ENCODE results near the gene ANAPC13.
A peak's percentile ranks its signal among the peaks of the same experiment; 100 is the strongest.

Gene ANAPC13, protein sequence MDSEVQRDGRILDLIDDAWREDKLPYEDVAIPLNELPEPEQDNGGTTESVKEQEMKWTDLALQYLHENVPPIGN

GRCh38 chr3:134485718-134486576 lies at the start of gene ANAPC13, which contains the start of gene CEP63:
Gene ANAPC13, minus strand, starts transcription at chr3:134485985. Its CDS starts 3,081 bp downstream, at chr3:134482904.
Gene CEP63, plus strand, starts transcription at chr3:134486057. Its CDS starts 9,264 bp downstream, at chr3:134495321.
- peak; percentile 97 for DNase-seq

GRCh38 chr3:134535186-134535970 lies 49.6 kb upstream of the ANAPC13 start:
- DNase-seq, result no peak

GRCh38 chr3:134533493-134533892 lies 47.7 kb upstream of the ANAPC13 start:
- no peak for DNase-seq

DNA sequence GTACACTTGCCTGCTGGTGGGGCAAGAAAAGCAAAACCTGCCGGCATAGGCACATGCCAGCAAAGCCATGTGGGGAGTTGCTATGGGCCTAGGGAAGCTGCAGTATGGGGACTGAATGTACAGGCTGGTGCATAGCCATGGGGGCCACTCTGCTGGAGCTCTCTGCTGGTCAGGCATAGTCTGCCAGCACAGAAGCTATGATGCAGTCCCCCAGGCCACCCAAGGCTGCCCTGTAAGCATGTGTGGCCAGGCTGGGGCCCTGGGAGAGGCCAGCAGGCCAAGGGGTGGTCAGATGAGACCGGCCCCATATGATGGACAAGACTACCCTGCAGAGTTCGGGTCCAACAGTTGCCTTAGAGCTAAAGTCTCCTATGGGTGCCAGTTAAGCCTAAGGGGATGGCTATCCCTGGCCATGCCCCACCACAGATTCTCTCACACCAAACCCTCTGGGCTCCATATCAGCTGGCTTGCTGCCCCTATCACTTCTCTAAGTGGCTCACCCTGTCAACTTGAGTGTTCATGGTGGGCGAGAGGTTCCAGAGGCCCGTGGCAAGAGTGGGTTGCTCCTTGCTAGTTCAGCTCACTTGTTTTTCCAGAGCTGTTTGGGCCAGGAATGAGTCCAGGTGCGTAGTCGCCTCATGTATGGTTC lies 41.9 kb upstream of the ANAPC13 start:
- no peak for DNase-seq

GRCh38 chr3:134527037-134527436 lies 41.3 kb upstream of the ANAPC13 start:
- no peak for DNase-seq

GRCh38 chr3:134526319-134526718 lies 40.5 kb upstream of the ANAPC13 start:
- no peak for DNase-seq

DNA sequence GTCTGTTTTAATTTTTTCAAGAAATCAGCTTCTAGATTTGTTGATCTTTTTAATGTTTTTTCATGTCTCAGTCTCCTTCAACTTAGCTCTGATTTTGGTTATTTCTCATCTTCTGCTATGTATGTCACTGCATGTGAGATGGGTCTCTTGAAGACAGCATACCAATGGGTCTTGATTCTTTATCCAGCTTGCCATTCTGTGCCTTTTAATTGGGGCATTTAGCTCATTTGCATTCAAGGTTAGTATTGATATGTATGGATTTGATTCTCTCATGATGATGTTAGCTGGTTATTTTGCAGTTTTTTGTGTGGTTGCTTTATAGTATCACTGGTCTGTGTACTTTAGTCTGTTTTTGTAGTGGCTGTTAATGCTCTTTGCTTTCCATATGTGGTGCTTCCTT lies 39.5 kb upstream of the ANAPC13 start:
- DNase-seq, result no peak

GRCh38 chr3:134522541-134522940 lies 36.8 kb upstream of the ANAPC13 start:
- no peak for DNase-seq

- no peak for DNase-seq
These were observed 32.0 kb upstream of the ANAPC13 start for GRCh38 chr3:134517791-134518190.

DNA sequence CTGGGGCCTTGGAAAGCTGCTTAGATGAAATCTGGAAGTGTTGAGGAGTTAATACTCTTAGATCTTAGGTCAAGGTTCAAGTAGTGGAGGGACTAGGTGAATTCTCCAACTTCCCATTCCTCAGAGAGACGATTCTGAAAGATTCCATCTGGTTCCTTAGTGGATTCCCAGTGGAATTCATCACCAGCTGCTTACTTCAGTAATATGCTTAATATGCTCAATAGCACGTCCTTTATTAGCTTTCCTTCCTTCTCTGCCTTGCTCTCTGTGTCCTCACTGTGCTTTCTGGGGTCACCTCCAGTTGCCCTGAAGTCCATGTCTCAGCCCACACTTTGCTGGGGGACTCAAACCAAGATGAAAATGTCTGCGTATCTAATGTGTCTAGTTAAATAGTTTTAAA lies 31.1 kb upstream of the ANAPC13 start:
- DNase-seq, result no peak

DNA sequence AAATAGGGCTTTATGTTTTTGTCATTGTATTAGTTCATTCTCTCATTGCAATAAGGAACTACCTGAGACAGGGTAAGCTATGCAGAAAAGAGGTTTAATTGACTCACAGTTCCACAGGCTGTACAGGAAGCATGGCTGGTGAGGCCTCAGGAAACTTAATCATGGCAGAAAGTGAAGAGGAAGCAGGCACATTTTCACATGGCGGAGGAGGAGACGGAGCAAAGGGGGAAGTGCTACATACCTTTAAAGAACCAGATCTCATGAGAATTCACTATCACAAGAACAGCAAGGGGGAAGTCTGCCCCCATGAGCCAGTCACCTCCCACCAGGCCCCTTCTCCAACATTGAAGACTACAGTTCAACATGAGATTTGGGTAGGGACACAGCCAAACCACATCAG lies 25.7 kb upstream of the ANAPC13 start:
- DNase-seq, result no peak

GRCh38 chr3:134505485-134505884 lies 19.7 kb upstream of the ANAPC13 start:
- DNase-seq, result no peak

GRCh38 chr3:134504132-134504531 lies 18.3 kb upstream of the ANAPC13 start:
- no peak for DNase-seq

DNA sequence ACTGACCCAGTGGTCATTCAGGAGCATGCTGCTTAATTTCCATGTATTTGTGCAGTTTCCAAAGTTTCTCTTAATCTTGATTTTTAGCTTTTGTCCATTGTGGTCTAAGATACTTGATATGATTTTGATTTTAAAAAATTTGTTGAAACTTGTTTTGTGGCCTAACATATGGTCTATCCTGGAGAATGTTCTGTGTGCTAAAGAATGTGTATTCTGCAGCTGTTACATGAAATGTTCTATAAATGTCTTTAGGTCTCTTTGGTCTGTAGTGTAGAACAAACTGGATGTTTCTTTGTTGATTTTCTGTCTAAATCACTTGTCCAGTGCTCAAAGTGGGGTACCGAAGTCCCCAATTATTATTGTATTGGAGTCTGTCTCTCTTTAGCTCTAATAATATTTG lies 17.5 kb upstream of the ANAPC13 start:
- no peak for DNase-seq

GRCh38 chr3:134496471-134497071 lies 10.8 kb upstream of the ANAPC13 start:
- no peak for DNase-seq

GRCh38 chr3:134495980-134496379 lies 10.2 kb upstream of the ANAPC13 start:
- DNase-seq, result no peak

- DNase-seq, result no peak
These were observed 8.7 kb upstream of the ANAPC13 start for GRCh38 chr3:134494495-134494894.

DNA sequence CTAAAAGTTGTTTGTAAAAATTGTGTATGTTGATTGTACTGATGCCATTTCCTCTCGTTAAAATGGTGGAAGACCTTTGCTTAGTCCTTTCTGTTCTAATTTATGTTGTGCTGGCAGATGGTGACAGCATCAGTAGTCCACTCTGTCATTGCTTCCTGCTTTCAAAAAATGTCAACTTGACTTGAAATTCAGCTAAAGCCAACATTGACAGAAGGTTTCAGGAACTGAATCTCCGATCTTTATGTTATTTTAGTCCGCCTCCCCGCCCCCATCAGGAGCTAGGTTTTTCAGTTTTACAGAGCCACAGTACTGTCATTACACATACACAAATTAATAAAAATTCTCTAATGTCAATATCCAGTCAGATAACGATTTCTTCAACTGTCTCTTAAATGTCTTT lies 1.6 kb upstream of the ANAPC13 start:
- no peak for DNase-seq

GRCh38 chr3:134486577-134487041 lies 824 bp upstream of the ANAPC13 start:
- DNase-seq, result no peak

GRCh38 chr3:134485075-134485717 lies 589 bp downstream of the ANAPC13 start:
- DNase-seq, result no peak

DNA sequence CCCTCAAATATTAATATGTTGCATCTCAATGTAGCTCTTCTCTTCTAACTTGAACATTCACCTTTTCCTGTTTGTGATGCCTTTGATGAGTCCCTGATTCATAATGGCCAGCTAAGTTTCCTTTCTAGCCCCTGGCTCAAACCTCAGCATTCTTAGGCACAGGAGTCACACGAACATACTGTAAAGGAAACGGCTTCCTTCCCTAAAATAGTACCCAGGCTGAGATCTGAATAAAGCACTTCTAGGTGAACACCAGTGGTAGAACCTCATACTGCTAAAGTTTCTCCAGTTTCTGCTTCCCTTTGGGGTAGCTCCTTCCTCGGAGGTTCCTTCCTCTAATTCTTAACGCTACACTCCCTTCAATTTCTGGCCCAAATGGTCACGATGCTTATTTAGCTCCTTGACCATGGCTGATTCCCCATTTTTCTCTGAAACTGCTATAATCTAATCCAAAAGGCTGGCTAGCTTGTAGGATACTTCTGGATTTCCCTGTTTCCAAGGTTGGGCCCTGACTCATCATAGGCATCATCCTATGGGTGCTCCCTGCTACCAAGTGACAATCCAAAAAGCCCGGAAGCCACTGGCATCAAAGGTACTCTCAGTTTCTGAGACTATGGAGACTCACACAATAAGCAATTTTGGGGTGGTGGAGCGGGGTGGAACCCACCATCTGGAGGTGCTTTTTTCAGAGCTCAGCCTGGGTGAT lies 2.4 kb downstream of the ANAPC13 start:
- DNase-seq, result no peak

- no peak for DNase-seq
These were observed 3.2 kb downstream of the ANAPC13 start for GRCh38 chr3:134482622-134483021.

Measured in activated CD8-positive, alpha-beta memory T cell treated with anti-CD3 and anti-CD28 coated beads for 24 hours (primary cell).